ENCODE data around the gene NCKAP5.

Gene NCKAP5

GRCh38 chr2:133157141-133157540 is 411.1 kb downstream of the NCKAP5 start:
- Histone ChIP-seq H3K4me1 (ENCODE audit: control insufficient read depth, insufficient read depth, low read depth, low read length) (no peaks in the 10 kb centered on the region), H3K79me1 (replicated peaks; ENCODE audit: low read length, poor library complexity, severe bottlenecking) (peaks cover 3% of the 10 kb centered on the region), H3K4me2 (ENCODE audit: low read length, poor library complexity, severe bottlenecking) (no peak overlapping the region), H3K14ac (ENCODE audit: low read length in 2 of 2) (no peak overlapping the region), H3K36me3 (ENCODE audit: control insufficient read depth in 1 of 2, insufficient read depth in 2 of 2, low read depth in 1 of 2, low read length in 2 of 2) (no peaks in the 10 kb centered on the region), H2BK5ac (ENCODE audit: low read depth, low read length, poor library complexity, severe bottlenecking) (no peak overlapping the region), H3K4ac (ENCODE audit: low read depth in 1 of 2, low read length in 2 of 2) (no peak overlapping the region), H4K8ac (ENCODE audit: low read length) (no peak overlapping the region), H2BK12ac (ENCODE audit: low read length in 2 of 2) (no peak overlapping the region), H3K27me3 (ENCODE audit: control insufficient read depth in 1 of 2, insufficient read depth in 1 of 2, low read length in 2 of 2) (no peaks in the 10 kb centered on the region), H3K4me3 (ENCODE audit: insufficient read depth in 1 of 2, low read depth in 1 of 2, low read length in 2 of 2) (no peak overlapping the region), H2BK120ac (ENCODE audit: low read depth, low read length) (no peak overlapping the region), H2BK15ac (ENCODE audit: low read depth, poor library complexity, severe bottlenecking) (no peak overlapping the region), H3K18ac (ENCODE audit: low read depth in 1 of 2, low read length in 2 of 2) (no peak overlapping the region), H2AK5ac (ENCODE audit: low read length, severe bottlenecking) (no peak overlapping the region), H4K91ac (ENCODE audit: low read length) (no peak overlapping the region), H3K23ac (ENCODE audit: low read length in 2 of 2) (no peak overlapping the region), H3K27ac (ENCODE audit: low read length, poor library complexity, severe bottlenecking) (no peak overlapping the region), H2AFZ (ENCODE audit: low read depth, low read length) (no peak overlapping the region), H3K9me3 (ENCODE audit: control insufficient read depth, low read length) (peaks cover 6% of the 10 kb centered on the region), H3K9ac (ENCODE audit: low read length) (no peak overlapping the region)
- DNase-seq: no peak
- 55% methylated on average over 2 of the region's 3 CpGs for WGBS

DNA sequence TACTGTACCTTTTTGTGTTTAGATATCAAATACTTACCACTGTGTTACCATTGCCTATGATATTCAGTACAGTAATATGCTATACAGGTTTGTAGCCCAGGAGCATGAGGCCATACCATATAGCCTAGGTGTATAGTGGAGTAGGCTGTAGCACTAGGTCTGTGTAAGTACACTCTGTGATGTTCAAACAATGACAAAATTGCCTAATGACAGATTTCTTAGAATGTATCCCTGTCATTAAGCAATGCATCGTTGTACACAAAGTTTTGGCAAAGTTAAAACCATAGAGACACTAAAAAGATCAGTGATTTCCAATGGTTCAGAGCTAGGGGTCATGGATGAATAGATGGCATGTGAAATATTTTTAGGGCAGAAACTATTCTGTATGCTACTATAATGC is 415.5 kb downstream of the NCKAP5 start:
- 75% methylated on average over 1 of the region's 1 CpG for WGBS
- H4K8ac ChIP-seq (ENCODE audit: low read length): no peak overlapping the region

GRCh38 chr2:133148187-133148586 is 420.1 kb downstream of the NCKAP5 start:
- no peak overlapping the region for H3K23ac ChIP-seq (ENCODE audit: low read length in 2 of 2)
- no peaks in the 10 kb centered on the region for H3K4me1 ChIP-seq (ENCODE audit: control insufficient read depth, insufficient read depth, low read depth, low read length)
- H3K36me3 ChIP-seq (ENCODE audit: control insufficient read depth in 1 of 2, insufficient read depth in 2 of 2, low read depth in 1 of 2, low read length in 2 of 2): no peaks in the 10 kb centered on the region
- DNase-seq: no peak
- H3K4me2 ChIP-seq (ENCODE audit: low read length, poor library complexity, severe bottlenecking): no peak overlapping the region
- no peak overlapping the region for H3K27ac ChIP-seq (ENCODE audit: low read length, poor library complexity, severe bottlenecking)
- no peak overlapping the region for H2AK5ac ChIP-seq (ENCODE audit: low read length, severe bottlenecking)
- H2BK120ac ChIP-seq (ENCODE audit: low read depth, low read length): no peak overlapping the region
- H3K27me3 ChIP-seq (ENCODE audit: control insufficient read depth in 1 of 2, insufficient read depth in 1 of 2, low read length in 2 of 2): no peaks in the 10 kb centered on the region
- H3K14ac ChIP-seq (ENCODE audit: low read length in 2 of 2): no peak overlapping the region
- H2BK12ac ChIP-seq (ENCODE audit: low read length in 2 of 2): no peak overlapping the region
- no peak overlapping the region for H3K9ac ChIP-seq (ENCODE audit: low read length)
- H3K9me3 ChIP-seq (ENCODE audit: control insufficient read depth, low read length): no peaks in the 10 kb centered on the region
- WGBS: no CpG with 5 or more reads among the region's 2 CpGs
- H3K4ac ChIP-seq (ENCODE audit: low read depth in 1 of 2, low read length in 2 of 2): no peak overlapping the region
- H2BK5ac ChIP-seq (ENCODE audit: low read depth, low read length, poor library complexity, severe bottlenecking): no peak overlapping the region
- H2AFZ ChIP-seq (ENCODE audit: low read depth, low read length): no peak overlapping the region
- no peak overlapping the region for H3K4me3 ChIP-seq (ENCODE audit: insufficient read depth in 1 of 2, low read depth in 1 of 2, low read length in 2 of 2)
- H4K91ac ChIP-seq (ENCODE audit: low read length): no peak overlapping the region
- H4K8ac ChIP-seq (ENCODE audit: low read length): no peak overlapping the region
- H3K18ac ChIP-seq (ENCODE audit: low read depth in 1 of 2, low read length in 2 of 2): no peak overlapping the region
- H3K79me1 ChIP-seq (replicated peaks; ENCODE audit: low read length, poor library complexity, severe bottlenecking): no peaks in the 10 kb centered on the region
- no peak overlapping the region for H2BK15ac ChIP-seq (ENCODE audit: low read depth, poor library complexity, severe bottlenecking)

More for the DNA sequence above, 415.5 kb downstream of the NCKAP5 start:
- Histone ChIP-seq H3K9ac (ENCODE audit: low read length) (no peak overlapping the region), H3K27me3 (ENCODE audit: control insufficient read depth in 1 of 2, insufficient read depth in 1 of 2, low read length in 2 of 2) (no peaks in the 10 kb centered on the region), H2BK120ac (ENCODE audit: low read depth, low read length) (no peak overlapping the region), H3K18ac (ENCODE audit: low read depth in 1 of 2, low read length in 2 of 2) (no peak overlapping the region), H2BK12ac (ENCODE audit: low read length in 2 of 2) (no peak overlapping the region), H3K4me1 (ENCODE audit: control insufficient read depth, insufficient read depth, low read depth, low read length) (no peaks in the 10 kb centered on the region), H3K23ac (ENCODE audit: low read length in 2 of 2) (no peak overlapping the region), H2AFZ (ENCODE audit: low read depth, low read length) (no peak overlapping the region), H3K4me2 (ENCODE audit: low read length, poor library complexity, severe bottlenecking) (no peak overlapping the region), H2AK5ac (ENCODE audit: low read length, severe bottlenecking) (no peak overlapping the region), H3K36me3 (ENCODE audit: control insufficient read depth in 1 of 2, insufficient read depth in 2 of 2, low read depth in 1 of 2, low read length in 2 of 2) (no peaks in the 10 kb centered on the region), H4K91ac (ENCODE audit: low read length) (no peak overlapping the region), H3K79me1 (replicated peaks; ENCODE audit: low read length, poor library complexity, severe bottlenecking) (peaks cover 2% of the 10 kb centered on the region), H2BK5ac (ENCODE audit: low read depth, low read length, poor library complexity, severe bottlenecking) (no peak overlapping the region), H3K4me3 (ENCODE audit: insufficient read depth in 1 of 2, low read depth in 1 of 2, low read length in 2 of 2) (no peak overlapping the region), H3K4ac (ENCODE audit: low read depth in 1 of 2, low read length in 2 of 2) (no peak overlapping the region), H3K27ac (ENCODE audit: low read length, poor library complexity, severe bottlenecking) (no peak overlapping the region), H3K14ac (ENCODE audit: low read length in 2 of 2) (no peak overlapping the region), H3K9me3 (ENCODE audit: control insufficient read depth, low read length) (peaks cover 6% of the 10 kb centered on the region), H2BK15ac (ENCODE audit: low read depth, poor library complexity, severe bottlenecking) (no peak overlapping the region)
- DNase-seq: no peak

DNA sequence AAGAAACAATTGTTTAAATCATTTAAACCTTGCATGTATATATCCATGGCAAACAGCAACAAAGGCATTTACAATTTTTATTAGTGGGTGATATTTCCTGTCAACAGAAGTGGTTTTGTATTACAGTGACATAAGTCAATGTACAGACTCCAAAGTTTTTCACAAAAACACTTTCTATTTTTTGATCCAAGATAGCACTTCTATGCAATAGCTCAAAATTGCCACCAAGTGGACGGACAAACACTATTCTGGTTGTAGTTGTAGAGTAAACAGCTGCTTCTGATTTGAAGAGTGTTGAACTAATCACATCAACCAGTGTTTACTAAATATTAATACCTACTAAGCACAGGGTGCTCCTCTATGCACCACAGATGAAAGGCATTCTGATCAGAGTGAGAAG is 421.4 kb downstream of the NCKAP5 start:
- Histone ChIP-seq H3K14ac (ENCODE audit: low read length in 2 of 2) (no peak overlapping the region), H4K8ac (ENCODE audit: low read length) (no peak overlapping the region), H2AFZ (ENCODE audit: low read depth, low read length) (no peak overlapping the region), H3K9me3 (ENCODE audit: control insufficient read depth, low read length) (no peaks in the 10 kb centered on the region), H3K27ac (ENCODE audit: low read length, poor library complexity, severe bottlenecking) (no peak overlapping the region), H2BK120ac (ENCODE audit: low read depth, low read length) (no peak overlapping the region), H3K4ac (ENCODE audit: low read depth in 1 of 2, low read length in 2 of 2) (no peak overlapping the region), H3K18ac (ENCODE audit: low read depth in 1 of 2, low read length in 2 of 2) (no peak overlapping the region), H3K23ac (ENCODE audit: low read length in 2 of 2) (no peak overlapping the region), H3K4me3 (ENCODE audit: insufficient read depth in 1 of 2, low read depth in 1 of 2, low read length in 2 of 2) (no peak overlapping the region), H2BK12ac (ENCODE audit: low read length in 2 of 2) (no peak overlapping the region), H3K36me3 (ENCODE audit: control insufficient read depth in 1 of 2, insufficient read depth in 2 of 2, low read depth in 1 of 2, low read length in 2 of 2) (no peaks in the 10 kb centered on the region), H4K91ac (ENCODE audit: low read length) (no peak overlapping the region), H3K9ac (ENCODE audit: low read length) (no peak overlapping the region), H3K4me2 (ENCODE audit: low read length, poor library complexity, severe bottlenecking) (no peak overlapping the region), H3K4me1 (ENCODE audit: control insufficient read depth, insufficient read depth, low read depth, low read length) (no peaks in the 10 kb centered on the region), H3K27me3 (ENCODE audit: control insufficient read depth in 1 of 2, insufficient read depth in 1 of 2, low read length in 2 of 2) (no peaks in the 10 kb centered on the region), H2BK15ac (ENCODE audit: low read depth, poor library complexity, severe bottlenecking) (no peak overlapping the region), H3K79me1 (replicated peaks; ENCODE audit: low read length, poor library complexity, severe bottlenecking) (peaks cover 2% of the 10 kb centered on the region), H2AK5ac (ENCODE audit: low read length, severe bottlenecking) (no peak overlapping the region), H2BK5ac (ENCODE audit: low read depth, low read length, poor library complexity, severe bottlenecking) (no peak overlapping the region)
- no peak for DNase-seq
- no CpG with 5 or more reads among the region's 1 CpG for WGBS
